Upper lobe of left lung (tissue), 4 donors: ENCODE measurements around the gene LGALS3.

Experiments used
- CTCF ChIP-seq, 6 experiments: fragments of 450-650 bp in 4 of 6; fragments of 200-600 bp in 2 of 6; sonication (generic) in 2 of 6; IDR thresholded peaks; one replicate each; pipeline ENCODE4 v1.5.1; 2016 to 2019; ENCODE audit warnings: antibody characterized with exemption in 6 of 6
- POLR2AphosphoS5 ChIP-seq, 2 donors: sonication (generic); formaldehyde crosslinking; IDR thresholded peaks; one replicate each; pipeline ENCODE4 v1.5.1; 2017; ENCODE audit warnings: antibody characterized with exemption in 2 of 2

GRCh38 chr14:55101698-55102097, 27.4 kb upstream of the LGALS3 start:
- TF ChIP-seq CTCF (IDR thresholded peaks at IDR 0.05): no peak
- no peak for TF ChIP-seq POLR2AphosphoS5 (IDR thresholded peaks at IDR 0.05)
